Panc1 (cell line): ENCODE results near the gene CTSL.

Experiments used
- CTCF ChIP-seq: fragments of 450-650 bp; IDR thresholded peaks from 2 replicates; pipeline ENCODE4 v1.5.1; 2017; ENCODE audit warnings: mild to moderate bottlenecking
- POLR2AphosphoS5 ChIP-seq: IDR thresholded peaks from 2 replicates; pipeline ENCODE4 v1.6.1; 2012; ENCODE audit warnings: mild to moderate bottlenecking, low read depth, low read length, moderate library complexity
- SIN3A ChIP-seq: IDR thresholded peaks from 2 replicates; pipeline ENCODE4 v1.6.1; 2012; ENCODE audit warnings: low read depth, mild to moderate bottlenecking, low read length, moderate library complexity, borderline replicate concordance; ENCODE audit not compliant: insufficient read depth
- TCF7L2 ChIP-seq: IDR thresholded peaks from 2 replicates; pipeline ENCODE4 v1.6.1; 2011; ENCODE audit warnings: mild to moderate bottlenecking, low read depth, low read length, inconsistent platforms
- TF ChIP-seq, protein P1 (sequence below), 2 experiments: IDR thresholded peaks; 2 replicates each; pipeline ENCODE4 v1.6.1; 2011 to 2012; ENCODE audit warnings: low read depth in 2 of 2, control low read depth in 1 of 2, low read length in 1 of 2, mild to moderate bottlenecking in 1 of 2, moderate library complexity in 1 of 2; ENCODE audit not compliant: insufficient read depth in 1 of 2

GRCh38 chr9:87750726-87751125, 24.8 kb downstream of the CTSL start:
- no peak for TF ChIP-seq CTCF
- TF ChIP-seq SIN3A = no peak
- TF ChIP-seq, protein P1, sequence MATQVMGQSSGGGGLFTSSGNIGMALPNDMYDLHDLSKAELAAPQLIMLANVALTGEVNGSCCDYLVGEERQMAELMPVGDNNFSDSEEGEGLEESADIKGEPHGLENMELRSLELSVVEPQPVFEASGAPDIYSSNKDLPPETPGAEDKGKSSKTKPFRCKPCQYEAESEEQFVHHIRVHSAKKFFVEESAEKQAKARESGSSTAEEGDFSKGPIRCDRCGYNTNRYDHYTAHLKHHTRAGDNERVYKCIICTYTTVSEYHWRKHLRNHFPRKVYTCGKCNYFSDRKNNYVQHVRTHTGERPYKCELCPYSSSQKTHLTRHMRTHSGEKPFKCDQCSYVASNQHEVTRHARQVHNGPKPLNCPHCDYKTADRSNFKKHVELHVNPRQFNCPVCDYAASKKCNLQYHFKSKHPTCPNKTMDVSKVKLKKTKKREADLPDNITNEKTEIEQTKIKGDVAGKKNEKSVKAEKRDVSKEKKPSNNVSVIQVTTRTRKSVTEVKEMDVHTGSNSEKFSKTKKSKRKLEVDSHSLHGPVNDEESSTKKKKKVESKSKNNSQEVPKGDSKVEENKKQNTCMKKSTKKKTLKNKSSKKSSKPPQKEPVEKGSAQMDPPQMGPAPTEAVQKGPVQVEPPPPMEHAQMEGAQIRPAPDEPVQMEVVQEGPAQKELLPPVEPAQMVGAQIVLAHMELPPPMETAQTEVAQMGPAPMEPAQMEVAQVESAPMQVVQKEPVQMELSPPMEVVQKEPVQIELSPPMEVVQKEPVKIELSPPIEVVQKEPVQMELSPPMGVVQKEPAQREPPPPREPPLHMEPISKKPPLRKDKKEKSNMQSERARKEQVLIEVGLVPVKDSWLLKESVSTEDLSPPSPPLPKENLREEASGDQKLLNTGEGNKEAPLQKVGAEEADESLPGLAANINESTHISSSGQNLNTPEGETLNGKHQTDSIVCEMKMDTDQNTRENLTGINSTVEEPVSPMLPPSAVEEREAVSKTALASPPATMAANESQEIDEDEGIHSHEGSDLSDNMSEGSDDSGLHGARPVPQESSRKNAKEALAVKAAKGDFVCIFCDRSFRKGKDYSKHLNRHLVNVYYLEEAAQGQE (IDR thresholded peaks at IDR 0.05; ENCODE audit: insufficient read depth in 1 of 2, low read depth in 2 of 2, low read length in 1 of 2) = no peak
- no peak for TF ChIP-seq POLR2AphosphoS5
- TF ChIP-seq TCF7L2 = no peak
